ENCODE measurements around the gene CSNK1A1.
"Not testable (repeated sequence)": the region's sequence is repeated elsewhere in the genome, so short reads cannot be mapped to it uniquely, and the experiment has no call there.

The CSNK1A1 gene

DNA sequence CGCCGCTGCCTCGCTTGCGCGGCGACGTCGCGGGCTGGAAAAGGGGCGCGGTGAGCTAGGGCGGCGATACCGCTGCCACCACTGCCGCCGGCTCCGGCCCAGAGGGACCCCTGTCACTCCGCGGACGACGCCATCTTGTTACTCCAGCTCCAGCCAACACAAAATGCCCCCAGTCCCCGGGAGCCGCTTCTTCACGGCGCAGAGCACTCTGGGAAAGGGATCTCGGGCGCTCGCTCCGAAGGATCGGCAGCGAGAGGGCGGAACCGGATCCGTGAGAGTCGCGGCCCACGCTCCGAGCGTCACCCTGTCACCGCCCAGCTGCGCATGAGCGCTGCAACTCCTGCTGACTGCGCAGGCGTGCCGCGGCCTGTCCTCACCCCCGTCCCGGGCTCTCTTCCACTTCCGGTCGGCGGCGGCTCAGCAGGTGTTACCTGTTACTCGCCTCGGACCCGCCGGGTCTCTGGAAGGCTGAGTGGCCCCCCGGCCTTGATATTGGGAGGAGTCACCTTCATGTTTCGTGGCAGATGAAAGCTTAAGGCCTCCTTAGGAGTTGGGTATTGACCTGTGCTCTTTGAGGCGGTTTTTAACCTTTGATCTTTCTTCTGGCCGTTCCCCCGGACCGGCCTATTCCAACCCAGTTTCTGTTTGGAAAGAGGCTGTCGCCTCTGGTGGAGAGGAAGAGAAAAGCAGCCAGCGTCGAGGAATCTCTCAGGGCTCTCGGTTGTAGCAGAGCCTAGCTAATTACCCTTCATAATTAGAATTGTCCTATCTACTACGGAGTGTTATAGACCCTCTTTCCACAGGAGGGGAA lies at the start of gene CSNK1A1:
Gene CSNK1A1 (minus strand): TSS at position 213 of the 811 bp plus-strand sequence. CDS start 475 bp downstream, outside the sequence.
- FAIRE-seq: no peak

DNA sequence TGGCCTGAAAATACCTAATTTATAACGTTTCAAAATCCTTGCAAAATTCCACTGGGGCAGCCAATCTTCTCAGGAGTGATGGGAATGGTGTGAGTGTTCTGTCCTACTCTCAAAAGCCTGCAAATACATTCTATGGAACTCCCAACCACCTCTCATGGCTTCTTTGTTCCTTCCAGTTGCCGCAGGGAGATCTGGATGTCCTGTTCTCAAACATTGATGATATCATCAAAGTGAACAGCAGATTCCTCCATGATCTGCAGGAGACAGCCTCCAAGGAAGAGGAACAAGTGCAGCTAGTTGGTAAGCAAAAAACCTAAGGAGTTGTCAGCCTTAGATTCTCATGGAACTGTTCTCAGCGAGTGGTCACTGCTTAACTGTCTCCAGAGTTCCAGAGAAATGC lies 49.7 kb upstream of the CSNK1A1 start:
- FAIRE-seq: no peak

DNA sequence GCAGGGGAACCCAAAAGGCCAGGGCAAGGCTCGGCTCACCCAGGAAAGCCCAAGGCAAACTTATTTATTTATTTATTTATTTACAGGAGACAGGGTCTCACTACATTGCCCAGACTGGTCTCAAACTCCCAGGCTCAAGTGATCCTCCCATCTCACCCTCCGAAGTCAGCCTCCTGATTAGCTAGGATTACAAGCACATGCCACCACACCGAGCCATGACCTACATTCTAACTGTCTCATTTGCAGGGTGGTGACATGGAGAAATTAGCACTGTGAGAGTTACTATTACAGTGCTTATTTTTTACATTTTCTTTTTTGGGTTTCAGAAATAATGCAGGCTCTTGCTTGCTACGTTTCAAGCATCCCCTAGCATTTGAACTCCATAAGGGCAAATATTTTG lies 48.1 kb upstream of the CSNK1A1 start:
- no peak for FAIRE-seq

DNA sequence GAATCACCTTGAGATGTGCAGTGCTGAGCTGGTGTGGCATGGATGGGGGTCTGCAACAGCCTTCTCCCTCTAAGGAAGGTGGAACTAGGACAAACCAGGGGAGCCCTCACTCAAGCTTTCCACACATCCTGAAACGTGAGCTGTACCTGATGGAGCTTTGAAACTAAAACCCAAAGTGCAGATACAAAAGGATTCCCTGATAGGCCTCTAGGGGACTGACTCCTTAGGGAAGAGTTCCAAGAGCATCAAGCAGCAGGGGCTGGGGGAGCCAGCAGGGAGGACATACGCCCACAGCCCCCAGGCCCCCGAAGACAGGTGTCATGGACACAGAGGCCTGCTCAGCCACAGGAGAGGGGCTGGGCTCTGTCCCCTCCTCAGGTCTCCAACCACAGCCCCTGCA lies 47.7 kb upstream of the CSNK1A1 start:
- FAIRE-seq: no peak

DNA sequence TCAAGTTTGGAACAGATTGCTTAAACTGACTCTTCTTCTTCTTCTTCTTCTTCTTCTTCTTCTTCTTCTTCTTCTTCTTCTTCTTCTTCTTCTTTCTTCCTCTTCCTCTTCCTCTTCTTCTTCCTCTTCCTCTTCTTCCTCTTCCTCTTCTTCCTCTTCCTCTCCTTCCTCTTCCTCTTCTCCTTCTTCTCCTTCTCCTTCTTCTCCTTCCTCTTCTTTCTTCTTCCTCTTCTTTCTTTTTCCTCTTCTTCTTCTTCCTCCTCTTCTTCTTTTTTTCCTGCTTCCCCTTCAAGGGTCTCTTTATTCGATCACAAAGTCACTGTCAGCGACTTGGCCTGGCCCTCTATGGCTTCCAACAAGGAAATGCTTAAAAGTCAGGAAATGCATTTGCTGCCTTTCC lies 47.0 kb upstream of the CSNK1A1 start:
- not testable (repeated sequence) for FAIRE-seq

DNA sequence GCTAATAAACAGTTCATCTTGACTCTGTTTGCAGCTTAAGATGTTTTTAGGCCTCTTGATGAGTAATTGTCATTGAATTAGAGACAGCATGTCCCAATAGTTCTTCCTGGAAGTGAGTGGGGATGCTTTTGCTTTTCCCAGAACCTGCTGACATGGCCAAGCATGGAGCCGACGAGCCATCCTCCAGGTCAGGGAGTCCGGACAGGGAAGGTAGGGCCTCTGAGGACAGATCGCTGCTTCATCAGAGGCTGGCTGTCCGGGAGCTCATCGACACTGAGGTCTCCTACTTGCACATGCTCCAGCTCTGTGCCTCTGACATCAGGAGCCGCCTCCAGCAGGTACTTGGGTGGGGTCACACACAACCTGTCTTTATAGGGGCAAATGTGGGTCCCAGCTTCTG lies 46.4 kb upstream of the CSNK1A1 start:
- no peak for FAIRE-seq

DNA sequence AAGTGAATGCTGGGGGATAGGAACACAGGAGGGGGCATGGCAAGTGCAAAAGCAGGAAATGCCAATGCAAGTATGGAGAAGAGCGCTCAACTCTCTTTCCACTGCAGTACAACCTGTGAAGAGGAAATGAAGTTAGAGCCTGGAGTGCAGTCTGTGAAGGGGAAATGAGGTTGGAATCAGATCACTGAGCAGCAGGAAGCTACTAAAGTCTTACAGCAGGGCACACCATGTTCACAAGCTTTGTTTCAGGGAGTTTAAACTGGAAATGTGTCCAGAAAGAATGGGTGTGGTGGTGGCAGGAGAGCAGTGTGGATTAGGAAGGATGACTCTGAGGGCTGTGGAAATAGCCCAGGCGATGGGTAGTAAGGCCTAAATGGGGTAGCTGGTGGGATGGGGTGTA lies 45.5 kb upstream of the CSNK1A1 start:
- FAIRE-seq: no peak

DNA sequence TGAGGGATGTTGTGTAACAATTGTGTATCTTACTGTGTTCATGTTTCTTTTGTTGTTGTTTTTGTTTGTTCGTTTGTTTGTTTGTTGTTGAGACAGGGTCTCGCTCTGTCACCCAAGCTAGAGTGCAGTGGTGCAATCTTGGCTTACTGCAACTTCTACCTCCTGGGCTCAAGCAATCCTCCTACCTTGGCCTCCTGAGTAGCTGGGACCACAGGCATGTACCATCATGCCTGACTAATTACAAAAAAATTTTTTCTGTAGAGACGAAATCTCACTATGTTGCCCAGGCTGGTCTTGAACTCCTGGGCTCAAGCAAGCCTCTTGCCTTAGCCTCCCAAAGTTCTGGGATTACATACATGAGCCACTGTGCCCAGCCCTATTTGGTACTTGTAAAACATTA lies 43.9 kb upstream of the CSNK1A1 start:
- not testable (repeated sequence) for FAIRE-seq

DNA sequence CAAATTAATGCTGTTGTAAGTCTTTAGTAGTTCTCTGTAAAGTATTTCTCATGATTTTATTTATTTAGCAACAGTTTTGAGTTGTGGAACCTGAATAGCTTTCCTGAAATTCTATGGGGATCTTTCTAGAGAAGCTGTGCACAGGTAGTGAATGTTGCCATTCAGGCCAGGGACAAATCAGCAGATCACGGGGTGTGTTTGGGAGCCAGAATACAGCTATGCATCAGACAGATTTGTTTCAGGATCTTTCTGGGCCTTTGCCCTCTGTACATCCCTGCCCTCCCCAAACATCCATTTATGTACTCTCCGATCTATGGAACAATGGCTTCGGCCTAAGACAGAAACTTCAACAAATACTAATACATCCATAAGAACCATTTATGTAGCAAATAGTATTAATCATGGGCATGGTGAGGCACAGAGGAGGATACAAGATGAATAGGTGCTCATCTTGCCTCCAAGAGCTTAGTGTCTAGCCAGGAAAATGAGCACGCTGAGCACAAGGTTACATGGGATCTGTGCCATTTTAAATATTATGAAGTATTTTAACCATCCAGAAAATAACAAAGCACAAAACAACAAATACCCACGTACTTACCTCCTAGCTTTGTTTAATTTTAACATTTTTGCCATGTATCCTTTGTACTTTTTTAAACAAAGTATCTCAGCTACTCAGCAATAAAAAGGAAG lies 43.1 kb upstream of the CSNK1A1 start:
- no peak for FAIRE-seq

DNA sequence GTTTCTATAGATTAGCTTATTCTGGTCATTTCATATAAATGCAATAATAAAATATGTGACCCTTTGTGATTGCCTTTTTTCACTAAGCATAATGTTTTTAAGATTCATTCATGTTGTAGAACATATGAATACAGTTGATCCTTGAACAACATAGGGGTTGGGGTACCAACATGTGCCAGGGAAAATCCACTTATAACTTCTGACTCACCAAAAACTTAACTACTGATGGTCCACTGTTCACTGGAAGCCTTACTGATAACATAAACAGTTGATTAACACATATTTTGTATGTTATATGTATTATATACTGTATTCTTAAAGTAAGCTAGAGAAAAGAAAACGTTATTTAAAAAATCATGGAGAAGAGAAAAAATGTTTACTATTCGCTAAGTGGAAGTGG lies 42.1 kb upstream of the CSNK1A1 start:
- no peak for FAIRE-seq

DNA sequence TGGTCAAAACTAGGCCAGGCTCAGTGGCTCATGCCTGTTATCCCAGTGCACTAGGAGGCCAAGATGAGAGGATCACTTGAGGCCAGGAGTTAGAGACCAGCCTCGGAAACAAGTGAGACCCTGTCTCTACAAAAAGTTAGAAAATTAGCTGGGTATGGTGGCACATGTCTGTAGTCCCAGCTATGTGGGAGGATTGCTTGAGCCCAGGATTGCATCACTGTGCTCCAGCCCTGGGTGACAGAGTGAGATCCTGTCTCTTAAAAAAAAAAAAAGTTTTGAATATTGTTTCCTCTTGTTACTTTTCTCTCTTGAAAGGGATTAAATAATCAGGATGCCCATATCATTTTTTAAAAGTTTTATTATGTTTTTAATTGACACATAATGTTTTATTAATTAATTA lies 37.7 kb upstream of the CSNK1A1 start:
- no peak for FAIRE-seq

DNA sequence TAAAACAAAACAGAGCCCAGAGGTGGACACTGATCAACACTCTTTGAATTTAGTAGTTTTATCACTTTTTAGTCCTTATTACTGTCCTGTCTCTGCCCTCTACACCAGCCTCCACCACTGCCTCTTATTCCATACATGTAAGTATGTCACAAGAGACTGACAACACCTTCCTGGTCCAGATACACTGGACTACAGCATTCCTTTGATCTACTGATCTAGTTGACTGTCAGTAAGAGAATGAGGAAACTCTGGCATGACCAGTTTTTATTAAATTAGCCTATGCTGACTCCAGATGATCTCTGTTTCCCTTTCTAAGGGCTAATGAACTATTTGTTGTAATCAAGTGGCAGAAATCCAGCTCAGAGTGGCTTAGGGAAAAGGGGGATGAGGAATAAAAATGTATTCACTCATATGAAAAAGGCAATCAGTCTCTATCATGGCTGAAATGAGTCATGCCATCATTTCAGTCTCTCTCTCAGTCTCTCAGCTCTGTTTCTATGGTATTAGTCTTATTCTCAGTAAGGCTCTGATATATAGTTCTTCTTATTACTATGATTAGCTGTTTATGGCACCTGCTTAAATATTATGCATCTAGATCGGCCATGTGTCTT lies 35.6 kb upstream of the CSNK1A1 start:
- no peak for FAIRE-seq

DNA sequence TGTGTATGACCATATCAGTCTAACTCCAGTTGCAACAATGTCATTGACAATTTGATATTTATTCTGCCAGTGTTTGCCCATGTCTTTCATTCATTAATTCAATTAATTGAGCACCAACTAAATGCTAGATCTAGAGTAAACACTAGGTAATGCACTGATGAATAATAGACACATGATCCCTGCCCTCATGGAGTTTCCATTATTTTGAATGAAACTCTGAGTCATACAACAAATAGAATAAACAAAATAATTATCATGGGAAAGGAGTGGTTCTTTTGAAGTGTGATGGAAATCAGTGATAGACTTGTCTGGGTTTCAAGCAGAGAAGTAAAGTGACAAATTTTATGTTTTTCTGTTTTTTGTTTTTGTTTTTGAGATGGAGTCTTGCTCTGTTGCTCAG lies 34.7 kb upstream of the CSNK1A1 start:
- no peak for FAIRE-seq

DNA sequence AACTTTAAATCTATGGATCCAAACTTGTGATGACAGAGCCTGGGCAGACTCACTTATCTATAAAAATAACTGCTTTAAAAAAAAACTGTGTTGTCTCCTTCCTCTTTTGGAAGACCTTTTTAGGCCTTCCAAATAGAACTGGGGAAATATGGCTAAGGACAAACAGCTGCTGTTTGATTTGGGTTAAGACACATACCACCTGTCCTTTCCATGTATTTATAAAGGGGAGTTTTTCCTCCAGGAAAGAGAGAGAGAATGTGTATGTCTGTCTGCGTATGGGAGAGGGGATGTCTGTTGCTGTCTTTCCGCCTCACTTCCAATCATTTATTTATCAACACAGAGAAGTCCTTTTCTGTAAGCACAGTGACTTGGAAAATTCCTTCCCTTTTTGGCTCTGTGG lies 32.9 kb upstream of the CSNK1A1 start:
- no peak for FAIRE-seq

DNA sequence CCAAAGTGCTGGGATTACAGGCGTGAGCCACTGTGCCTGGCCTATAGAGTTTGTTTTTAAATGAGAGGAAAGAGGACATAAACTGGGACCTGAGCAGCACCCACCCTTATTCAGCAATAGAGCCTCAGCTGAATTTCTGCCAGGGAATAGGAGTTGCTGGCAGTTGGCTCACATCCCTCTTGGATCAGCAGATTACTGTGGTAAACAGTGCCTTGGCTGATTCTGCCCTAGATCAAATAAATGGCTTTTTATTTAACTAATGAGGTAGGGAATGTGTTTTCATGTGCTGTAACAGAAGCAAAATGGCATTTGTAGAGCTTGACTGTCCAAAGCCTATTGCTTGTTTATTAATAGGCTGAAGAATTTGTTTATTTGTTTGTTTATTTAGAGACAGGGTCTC lies 32.2 kb upstream of the CSNK1A1 start:
- no peak for FAIRE-seq

DNA sequence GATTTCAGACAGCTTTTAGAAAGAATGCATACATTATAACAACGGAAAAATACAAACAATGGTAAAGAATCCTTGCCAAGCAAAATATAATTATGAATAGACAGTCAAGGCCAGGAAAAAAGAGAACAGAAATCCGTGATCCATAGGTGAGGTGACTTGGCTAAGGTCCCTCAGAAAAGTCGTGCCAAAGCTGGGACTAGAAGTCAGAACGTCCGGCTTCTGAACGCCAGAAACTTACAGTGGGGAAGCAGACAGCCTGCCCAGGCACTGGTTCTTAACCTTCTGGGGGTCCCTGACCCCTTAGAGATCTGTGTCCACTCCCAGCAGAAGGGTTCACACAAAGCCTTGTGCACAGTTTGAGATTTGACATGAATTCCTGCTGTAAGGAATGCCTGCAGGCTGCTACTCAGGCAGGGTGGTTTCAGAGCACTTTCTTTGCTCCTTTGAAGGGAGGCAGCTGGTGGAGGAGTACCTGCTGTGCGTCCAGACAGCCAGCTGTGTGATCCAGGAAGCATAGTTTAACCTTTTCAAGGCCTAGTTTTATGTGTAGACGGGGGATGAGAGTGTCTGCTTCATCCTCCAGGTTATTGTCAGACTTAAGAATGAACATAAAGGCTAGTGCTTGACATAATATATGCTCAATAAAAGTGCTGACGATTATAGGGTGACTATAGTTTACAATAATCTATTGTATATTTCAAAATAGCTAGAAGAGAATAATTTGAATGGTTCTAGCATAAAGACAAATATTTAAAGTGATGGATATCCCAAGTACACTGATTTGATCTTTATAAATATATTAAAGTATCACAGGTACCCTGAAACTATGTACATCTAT lies 30.9 kb upstream of the CSNK1A1 start:
- FAIRE-seq: no peak

DNA sequence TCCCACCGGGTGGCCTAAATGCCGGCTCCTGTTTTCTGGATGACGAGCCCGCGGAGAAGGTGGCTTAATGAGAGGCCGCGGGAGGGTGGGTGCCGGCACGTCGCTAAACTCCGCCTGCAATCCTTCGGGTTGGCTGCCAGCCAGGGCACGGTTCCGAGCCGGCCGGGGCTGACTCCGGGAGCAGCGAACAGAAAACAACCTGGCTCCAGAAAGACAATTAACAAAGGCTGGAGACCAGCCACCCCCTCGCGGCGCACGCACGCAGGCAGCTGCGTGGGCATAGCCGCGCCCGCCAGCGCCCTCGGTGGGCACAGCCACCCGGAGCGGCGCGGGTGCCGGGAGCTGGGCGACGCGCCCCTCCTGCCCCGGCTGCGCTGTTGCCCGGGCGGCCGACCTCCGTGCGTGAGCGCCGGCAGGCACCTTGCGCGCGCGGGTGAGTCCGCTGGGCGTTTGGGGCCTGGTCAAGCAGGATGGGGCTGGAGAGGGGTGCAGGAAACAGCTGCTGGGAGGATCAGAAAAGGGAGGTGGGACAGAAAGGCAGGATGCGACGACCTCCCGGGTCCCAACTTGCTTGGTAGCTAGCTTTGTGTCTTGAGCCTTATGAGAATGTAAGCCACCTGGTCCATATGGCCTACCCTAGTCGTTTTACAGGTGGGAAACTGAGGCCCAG lies 30.1 kb upstream of the CSNK1A1 start, which contains the start of gene ARHGEF37:
Gene ARHGEF37 (plus strand): TSS at position 307 of the 670 bp plus-strand sequence. CDS start 16,272 bp downstream, outside the sequence.
- FAIRE-seq: no peak

DNA sequence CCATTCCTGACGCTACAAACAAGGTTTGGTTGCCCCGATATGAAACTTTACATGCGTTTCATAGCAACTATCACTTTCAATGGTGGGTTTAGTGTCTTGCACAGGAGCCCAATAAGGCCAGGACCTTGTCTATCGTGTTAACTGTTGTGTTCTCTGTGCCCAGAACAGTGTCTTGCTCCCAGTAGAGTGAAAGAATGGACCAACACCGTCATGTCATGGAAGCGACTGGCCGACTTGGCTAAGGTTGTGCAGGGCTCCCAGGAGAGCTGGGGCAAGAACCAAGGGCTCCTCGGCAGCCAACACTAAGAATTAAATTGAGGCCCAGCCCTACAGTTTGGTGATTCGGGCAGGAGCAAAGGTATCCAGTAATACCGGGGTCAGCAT lies 29.6 kb upstream of the CSNK1A1 start:
- no peak for FAIRE-seq

DNA sequence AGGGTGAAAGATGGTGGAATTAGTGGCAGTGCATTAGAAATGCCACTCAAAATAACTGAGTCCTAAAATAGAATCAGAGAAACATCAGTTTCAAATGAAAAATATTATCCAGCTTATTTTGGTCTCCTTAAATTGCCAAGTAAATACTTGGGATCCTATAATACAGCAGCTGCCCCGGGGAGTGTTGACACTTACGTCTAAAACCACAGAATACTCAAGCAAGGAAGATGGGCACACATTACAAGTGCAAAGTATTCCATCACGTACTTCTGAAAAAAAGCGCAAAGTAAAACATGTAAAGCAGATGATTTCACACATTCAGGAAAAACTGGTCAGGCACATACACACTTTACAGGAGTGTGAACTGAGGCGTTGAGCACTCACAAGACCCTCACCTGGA lies 27.7 kb upstream of the CSNK1A1 start:
- no peak for FAIRE-seq

DNA sequence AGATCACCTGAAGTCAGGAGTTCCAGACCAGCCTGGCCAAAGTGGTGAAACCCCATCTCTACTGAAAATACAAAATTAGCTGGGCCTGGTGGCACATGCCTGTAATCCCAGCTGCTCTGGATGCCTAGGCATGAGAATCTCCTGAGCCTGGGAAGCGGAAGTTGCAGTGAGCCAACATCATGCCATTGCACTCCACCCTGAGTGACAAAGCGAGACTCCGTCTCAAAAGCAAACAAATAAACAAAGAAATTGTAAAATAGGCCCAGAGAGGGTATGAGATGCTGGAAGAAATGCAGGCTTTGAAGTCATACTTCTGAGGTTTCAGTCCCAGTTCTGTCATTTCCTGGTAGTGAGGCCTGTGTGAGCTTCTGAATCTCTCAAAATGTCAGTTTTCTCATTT lies 24.8 kb upstream of the CSNK1A1 start:
- FAIRE-seq: no peak

DNA sequence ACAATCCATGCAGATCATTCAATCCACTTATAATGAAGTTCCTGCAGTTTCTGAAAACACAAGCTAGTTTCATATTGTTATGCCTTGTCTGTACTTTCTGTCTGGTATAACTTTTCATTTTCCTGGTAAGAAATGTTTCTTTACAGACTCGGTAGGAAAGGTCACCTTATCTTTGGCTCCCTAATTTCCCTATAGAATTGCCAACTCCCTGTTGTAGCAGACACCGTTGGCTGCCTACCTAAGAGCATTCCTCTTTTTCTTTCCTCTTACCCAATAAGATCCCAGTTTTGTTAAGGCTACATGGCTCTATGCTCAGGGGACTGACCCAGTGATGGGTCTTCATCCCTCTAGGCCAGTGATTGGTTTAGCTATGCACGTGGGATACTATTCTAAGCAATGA lies 23.9 kb upstream of the CSNK1A1 start:
- no peak for FAIRE-seq

DNA sequence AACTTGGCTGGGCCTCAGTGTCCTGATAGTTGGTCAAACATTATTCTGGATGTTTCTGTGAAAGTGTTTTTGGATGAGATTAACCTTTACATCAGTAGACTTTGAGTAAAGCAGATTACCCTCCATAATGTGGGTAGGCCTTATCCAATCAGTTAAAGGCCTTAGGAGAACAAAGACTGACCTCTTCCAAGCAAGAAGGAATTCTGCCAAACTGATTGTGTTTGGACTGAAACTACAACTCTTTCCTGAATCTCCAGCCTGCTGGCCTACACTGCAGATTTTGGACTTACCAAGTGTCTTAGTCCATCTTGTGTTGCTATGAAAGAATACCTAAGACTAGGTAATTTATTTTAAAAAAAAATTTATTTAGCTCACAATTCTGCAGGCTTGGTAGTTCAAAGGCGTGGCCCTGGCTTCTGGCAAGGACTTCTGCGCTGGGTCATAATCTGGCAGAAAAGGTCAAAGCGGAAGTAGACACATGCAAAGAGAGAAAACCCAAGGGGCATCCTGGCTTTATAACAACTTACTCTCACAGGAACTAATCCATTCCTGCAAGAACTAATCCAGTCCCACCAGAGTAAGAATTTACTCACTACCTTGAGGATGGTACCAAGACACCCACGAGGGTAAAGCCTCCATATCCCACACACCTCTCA lies 21.5 kb upstream of the CSNK1A1 start:
- no peak for FAIRE-seq
